Measurements from ENCODE around the gene HOXA3. TPM values are rescaled to one million over a fixed set of nuclear protein-coding genes. Genes with fewer than 3 reads are reported as not detected.
A peak's percentile ranks its signal among the peaks of the same experiment; 100 is the strongest.

The HOXA3 gene
- total RNA-seq, 1 donor from 2014 or later = not detected

DNA sequence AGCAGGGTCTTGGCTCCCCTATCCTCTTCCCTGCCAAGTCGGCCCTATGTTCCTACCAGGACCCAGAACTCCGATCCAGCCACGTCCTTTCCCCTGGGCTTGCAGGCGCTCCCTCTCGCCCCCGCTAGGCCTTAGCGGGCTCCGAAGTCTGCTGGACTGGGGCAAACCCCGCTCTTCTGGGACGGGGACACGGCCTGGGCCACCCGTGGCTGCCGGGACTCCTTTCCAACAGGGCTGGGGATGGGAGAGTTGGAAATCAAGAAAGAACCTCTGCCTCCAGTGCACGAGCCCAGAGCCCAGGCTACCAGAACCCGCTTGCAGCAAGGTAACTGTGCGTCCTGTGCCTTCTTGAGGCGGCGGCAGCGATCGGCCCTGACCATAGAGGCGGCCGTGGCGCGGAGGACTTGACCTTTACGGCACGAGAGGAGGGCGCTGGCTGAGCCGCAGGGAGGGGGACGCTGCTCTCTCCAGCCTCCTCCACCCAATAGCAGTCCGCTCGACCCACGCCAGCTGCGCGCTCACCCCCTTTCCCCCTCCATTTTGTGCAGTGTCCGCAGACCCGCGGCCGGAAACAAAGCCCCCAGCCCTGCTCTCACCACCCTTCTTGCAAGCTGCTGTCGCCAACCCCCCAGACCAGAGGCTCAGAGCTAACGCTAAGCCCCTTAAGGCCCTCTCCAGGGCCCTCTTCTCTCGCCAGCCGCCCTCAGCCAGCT is 39.6 kb upstream of the HOXA3 start:
- Histone ChIP-seq H3K27ac (no peak overlapping the region), H3K4me1 (no peaks in the 10 kb centered on the region), H3K27me3 (peaks cover 100% of the 10 kb centered on the region), H3K36me3 (no peaks in the 10 kb centered on the region), H3K79me2 (ENCODE audit: low read depth) (no peaks in the 10 kb centered on the region), H2AFZ (replicated peaks) (no peak overlapping the region), H3K4me3 (no peak overlapping the region), H3K4me2 (peak overlapping the region; percentile 29), H3K9me3 (ENCODE audit: low read depth) (no peaks in the 10 kb centered on the region), H3F3A (ENCODE audit: low read depth) (peaks cover 6% of the 10 kb centered on the region), H4K20me1 (ENCODE audit: low read depth) (peaks cover 90% of the 10 kb centered on the region), H3K9ac (no peak overlapping the region)
- H3K4me3 Mint-ChIP-seq = no peak overlapping the region
- TF ChIP-seq, protein P1, sequence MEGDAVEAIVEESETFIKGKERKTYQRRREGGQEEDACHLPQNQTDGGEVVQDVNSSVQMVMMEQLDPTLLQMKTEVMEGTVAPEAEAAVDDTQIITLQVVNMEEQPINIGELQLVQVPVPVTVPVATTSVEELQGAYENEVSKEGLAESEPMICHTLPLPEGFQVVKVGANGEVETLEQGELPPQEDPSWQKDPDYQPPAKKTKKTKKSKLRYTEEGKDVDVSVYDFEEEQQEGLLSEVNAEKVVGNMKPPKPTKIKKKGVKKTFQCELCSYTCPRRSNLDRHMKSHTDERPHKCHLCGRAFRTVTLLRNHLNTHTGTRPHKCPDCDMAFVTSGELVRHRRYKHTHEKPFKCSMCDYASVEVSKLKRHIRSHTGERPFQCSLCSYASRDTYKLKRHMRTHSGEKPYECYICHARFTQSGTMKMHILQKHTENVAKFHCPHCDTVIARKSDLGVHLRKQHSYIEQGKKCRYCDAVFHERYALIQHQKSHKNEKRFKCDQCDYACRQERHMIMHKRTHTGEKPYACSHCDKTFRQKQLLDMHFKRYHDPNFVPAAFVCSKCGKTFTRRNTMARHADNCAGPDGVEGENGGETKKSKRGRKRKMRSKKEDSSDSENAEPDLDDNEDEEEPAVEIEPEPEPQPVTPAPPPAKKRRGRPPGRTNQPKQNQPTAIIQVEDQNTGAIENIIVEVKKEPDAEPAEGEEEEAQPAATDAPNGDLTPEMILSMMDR (IDR thresholded peaks at IDR 0.05) = no peak
- TF ChIP-seq EZH2 (IDR thresholded peaks at IDR 0.05) (peak; percentile 91), EZH2phosphoT487 (IDR thresholded peaks at IDR 0.05) (peak; percentile 89)
- H3K27me3 Mint-ChIP-seq (ENCODE audit: insufficient read depth, low read depth) = peaks cover 91% of the 10 kb centered on the region
- peaks cover 14% of the 10 kb centered on the region for H3K9me3 Mint-ChIP-seq
- H3K4me1 Mint-ChIP-seq = peaks cover 2% of the 10 kb centered on the region
- no peak overlapping the region for H3K27ac Mint-ChIP-seq
- no peak for DNase-seq (ENCODE audit: low spot score)
- H3K36me3 Mint-ChIP-seq = no peaks in the 10 kb centered on the region

DNA sequence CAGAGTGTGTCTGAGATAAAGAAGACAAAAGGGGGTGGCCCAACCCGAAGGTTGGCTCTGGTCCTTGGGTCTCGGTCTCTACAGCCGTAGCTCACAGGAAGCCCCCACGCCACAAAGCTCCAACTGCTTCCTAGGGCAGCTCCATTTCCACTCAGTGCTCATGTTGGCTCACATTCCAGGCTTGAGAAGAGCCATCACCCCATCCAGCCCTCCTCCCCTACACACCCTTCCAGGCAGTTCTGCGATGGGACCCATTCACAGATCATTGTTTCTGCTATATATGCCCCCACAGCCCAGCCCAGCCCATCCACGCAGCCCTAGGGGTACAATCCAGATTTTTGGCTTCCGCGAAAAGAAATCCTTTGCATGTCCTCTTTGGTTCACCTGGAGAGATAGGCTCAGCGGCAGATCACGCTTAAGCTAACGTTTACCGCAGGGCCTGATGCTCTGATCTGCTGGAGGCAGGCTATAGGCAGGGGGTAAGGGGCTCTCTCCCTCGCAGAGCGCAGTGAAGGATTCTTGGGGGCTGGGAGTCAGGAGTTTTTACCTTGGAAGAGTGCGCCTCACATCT is 38.9 kb upstream of the HOXA3 start:
- no peaks in the 10 kb centered on the region for H3K4me1 ChIP-seq
- H3K4me3 Mint-ChIP-seq = peak overlapping the region; percentile 42
- no peak overlapping the region for H3K27ac Mint-ChIP-seq
- H3K79me2 ChIP-seq (ENCODE audit: low read depth) = no peaks in the 10 kb centered on the region
- peaks cover 2% of the 10 kb centered on the region for H3K4me1 Mint-ChIP-seq
- no peak overlapping the region for H3K4me2 ChIP-seq
- no peaks in the 10 kb centered on the region for H3F3A ChIP-seq (ENCODE audit: low read depth)
- no peaks in the 10 kb centered on the region for H3K36me3 ChIP-seq
- DNase-seq (ENCODE audit: low spot score) = no peak
- no peak overlapping the region for H3K27ac ChIP-seq
- TF ChIP-seq EZH2phosphoT487 (IDR thresholded peaks at IDR 0.05) (no peak), EZH2 (IDR thresholded peaks at IDR 0.05) (no peak)
- TF ChIP-seq, protein P1 (IDR thresholded peaks at IDR 0.05) = no peak
- H3K9me3 ChIP-seq (ENCODE audit: low read depth) = no peaks in the 10 kb centered on the region
- H3K36me3 Mint-ChIP-seq = no peaks in the 10 kb centered on the region
- peaks cover 92% of the 10 kb centered on the region for H3K27me3 Mint-ChIP-seq (ENCODE audit: insufficient read depth, low read depth)
- no peak overlapping the region for H3K4me3 ChIP-seq
- H3K27me3 ChIP-seq = peaks cover 100% of the 10 kb centered on the region
- peaks cover 93% of the 10 kb centered on the region for H4K20me1 ChIP-seq (ENCODE audit: low read depth)
- H3K9me3 Mint-ChIP-seq = peaks cover 16% of the 10 kb centered on the region
- H2AFZ ChIP-seq (replicated peaks) = no peak overlapping the region
- no peak overlapping the region for H3K9ac ChIP-seq

DNA sequence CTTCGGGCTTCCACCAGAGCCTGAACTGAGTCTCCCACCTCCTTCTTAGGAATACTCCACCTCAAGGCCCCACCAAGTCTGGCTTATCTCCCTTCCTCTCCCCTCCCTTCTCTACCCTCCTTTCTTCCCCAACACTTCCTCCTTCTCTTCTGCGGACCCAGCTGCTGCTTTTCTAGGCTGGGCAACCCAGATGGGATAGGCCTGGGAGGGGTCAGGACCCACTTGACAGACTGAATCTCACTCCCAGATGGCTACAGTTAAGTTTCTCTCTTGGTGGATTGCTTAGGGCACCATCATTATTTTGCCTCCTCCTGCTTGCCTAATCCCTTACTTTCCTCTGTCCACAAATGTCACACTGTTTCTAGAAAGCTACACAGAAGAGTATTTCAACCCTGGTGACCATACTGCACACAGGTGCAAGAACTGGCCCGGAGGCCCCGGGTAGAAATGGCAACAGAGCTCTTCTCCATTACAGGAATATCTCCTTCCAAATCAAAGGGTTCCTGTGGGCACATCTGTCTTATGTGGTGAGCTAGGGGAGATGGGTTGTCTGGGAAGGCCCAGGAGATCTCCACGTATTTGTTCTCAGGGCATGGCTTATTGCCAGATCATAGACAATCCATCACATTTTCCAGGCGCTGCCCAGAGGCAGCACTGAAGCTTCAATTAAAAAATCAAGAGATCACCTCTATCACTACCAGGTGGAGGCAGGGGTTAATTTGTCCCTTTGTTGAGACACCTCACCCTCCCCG is 37.8 kb upstream of the HOXA3 start:
- TF ChIP-seq EZH2phosphoT487 (IDR thresholded peaks at IDR 0.05) (peak; percentile 35), EZH2 (IDR thresholded peaks at IDR 0.05) (no peak)
- TF ChIP-seq, protein P1 (IDR thresholded peaks at IDR 0.05) = no peak
- no peak for DNase-seq (ENCODE audit: low spot score)
- Histone ChIP-seq H2AFZ (replicated peaks) (no peak overlapping the region), H3K79me2 (ENCODE audit: low read depth) (no peaks in the 10 kb centered on the region), H4K20me1 (ENCODE audit: low read depth) (peaks cover 98% of the 10 kb centered on the region), H3K4me2 (no peak overlapping the region), H3F3A (ENCODE audit: low read depth) (no peaks in the 10 kb centered on the region), H3K9me3 (ENCODE audit: low read depth) (no peaks in the 10 kb centered on the region), H3K4me3 (no peak overlapping the region), H3K36me3 (no peaks in the 10 kb centered on the region), H3K4me1 (no peaks in the 10 kb centered on the region), H3K27me3 (peaks cover 100% of the 10 kb centered on the region), H3K27ac (no peak overlapping the region), H3K9ac (no peak overlapping the region)
- Mint-ChIP-seq H3K4me1 (peaks cover 2% of the 10 kb centered on the region), H3K9me3 (peaks cover 17% of the 10 kb centered on the region), H3K27ac (no peak overlapping the region), H3K27me3 (ENCODE audit: insufficient read depth, low read depth) (peaks cover 95% of the 10 kb centered on the region), H3K4me3 (no peak overlapping the region), H3K36me3 (no peaks in the 10 kb centered on the region)

Data from neural progenitor cell (in vitro differentiated cells).